Peyer's patch (tissue), 4 donors: ENCODE measurements around the gene GPATCH3. TPM values are rescaled to one million over a fixed set of nuclear protein-coding genes. Genes with fewer than 3 reads are reported as not detected.

Experiments
- DNase-seq, 3 donors: peaks; one replicate each; pipeline ENCODE4 v3.0.0-alpha.2; 2017 to 2019
- H3K27ac ChIP-seq, 4 donors: fragments of 200-600 bp; sonication (generic); one replicate each; pipeline ENCODE4 v1.5.1; 2016 to 2019
- H3K27me3 ChIP-seq, 2 donors: fragments of 200-600 bp; sonication (generic); one replicate each; pipeline ENCODE4 v1.5.1; 2019
- H3K36me3 ChIP-seq, 3 donors: fragments of 200-600 bp; sonication (generic); one replicate each; pipeline ENCODE4 v1.5.1; 2016 to 2019
- H3K4me1 ChIP-seq, 4 donors: fragments of 200-600 bp; sonication (generic); one replicate each; pipeline ENCODE4 v1.5.1; 2016 to 2019
- H3K4me3 ChIP-seq, 4 donors: fragments of 200-600 bp; sonication (generic); 1 replicate in 3 of 4; 2 replicates in 1 of 4; pipeline ENCODE4 v1.5.1; 2016 to 2019; ENCODE audit warnings: mild to moderate bottlenecking in 1 of 4
- H3K9me3 ChIP-seq, 4 donors: fragments of 200-600 bp; sonication (generic); one replicate each; pipeline ENCODE4 v1.5.1; 2016 to 2019; ENCODE audit warnings: mild to moderate bottlenecking in 1 of 4
- CTCF ChIP-seq, 6 experiments: fragments of 450-650 bp in 4 of 6; fragments of 200-600 bp in 2 of 6; sonication (generic) in 1 of 6; IDR thresholded peaks; one replicate each; pipeline ENCODE4 v1.5.1; 2017 to 2019; ENCODE audit warnings: antibody characterized with exemption in 6 of 6, mild to moderate bottlenecking in 3 of 6, moderate library complexity in 1 of 6
- POLR2A ChIP-seq, 2 donors: fragments of 450-650 bp; IDR thresholded peaks; one replicate each; pipeline ENCODE4 v1.5.1; 2017; ENCODE audit warnings: antibody characterized with exemption in 2 of 2, mild to moderate bottlenecking in 2 of 2, moderate library complexity in 2 of 2
- total RNA-seq, 4 donors: library from RNA; depleted of rRNA; stranded (reverse); fragments of >200 nt; gene quantifications; one replicate each; pipeline ENCODE4 v1.1.0, GENCODE V29; 2016

Gene GPATCH3
- total RNA-seq, 4 donors from 2014 or later: 8.4 to 28.5 (median 14.2) TPM

- H3K9me3 ChIP-seq: no peaks in the 10 kb centered on the region
- H3K4me3 ChIP-seq: peak overlapping the region in 2 of 4 donors; percentile 46 to 58
- H3K27ac ChIP-seq: peak overlapping the region in 3 of 4 donors; percentile 66 to 93 (median 82)
- H3K4me1 ChIP-seq: peaks cover 0 to 10% (median 0%) of the 10 kb centered on the region in 4 donors
- H3K36me3 ChIP-seq: no peaks in the 10 kb centered on the region
- no peak for DNase-seq
- no peaks in the 10 kb centered on the region for H3K27me3 ChIP-seq
- TF ChIP-seq POLR2A (IDR thresholded peaks at IDR 0.05) (no peak), CTCF (IDR thresholded peaks at IDR 0.05) (no peak)
Measured at GRCh38 chr1:26913389-26913753, 13.1 kb upstream of the GPATCH3 start.

GRCh38 chr1:26912147-26912490 lies 11.9 kb upstream of the GPATCH3 start:
- no peak for DNase-seq
- TF ChIP-seq POLR2A (IDR thresholded peaks at IDR 0.05) (no peak), CTCF (IDR thresholded peaks at IDR 0.05) (no peak)
- no peaks in the 10 kb centered on the region for H3K9me3 ChIP-seq
- H3K4me3 ChIP-seq: peak overlapping the region in 2 of 4 donors; percentile 46 to 58
- no peaks in the 10 kb centered on the region for H3K27me3 ChIP-seq
- peak overlapping the region in 1 of 4 donors; percentile 18 for H3K27ac ChIP-seq
- H3K36me3 ChIP-seq: no peaks in the 10 kb centered on the region
- H3K4me1 ChIP-seq: peaks cover 0 to 13% (median 0%) of the 10 kb centered on the region in 4 donors

GRCh38 chr1:26911399-26912146 lies 11.3 kb upstream of the GPATCH3 start:
- Histone ChIP-seq H3K4me1 (peaks cover 0 to 18% (median 0%) of the 10 kb centered on the region in 4 donors), H3K27me3 (no peaks in the 10 kb centered on the region), H3K27ac (peak overlapping the region in 1 of 4 donors; percentile 18), H3K9me3 (no peaks in the 10 kb centered on the region), H3K4me3 (peak overlapping the region in 2 of 4 donors; percentile 46 to 58), H3K36me3 (no peaks in the 10 kb centered on the region)
- TF ChIP-seq POLR2A (IDR thresholded peaks at IDR 0.05) (no peak), CTCF (IDR thresholded peaks at IDR 0.05) (no peak)
- no peak for DNase-seq

- no peaks in the 10 kb centered on the region for H3K27me3 ChIP-seq
- DNase-seq: no peak
- peaks cover 0 to 19% (median 0%) of the 10 kb centered on the region in 4 donors for H3K4me1 ChIP-seq
- H3K36me3 ChIP-seq: no peaks in the 10 kb centered on the region
- H3K9me3 ChIP-seq: no peaks in the 10 kb centered on the region
- H3K4me3 ChIP-seq: peak overlapping the region in 2 of 4 donors; percentile 2 to 46
- TF ChIP-seq POLR2A (IDR thresholded peaks at IDR 0.05): no peak
- H3K27ac ChIP-seq: peak overlapping the region in 1 of 4 donors; percentile 18
Measured at GRCh38 chr1:26910343-26911160, 10.3 kb upstream of the GPATCH3 start.

GRCh38 chr1:26909951-26910342 lies 9.7 kb upstream of the GPATCH3 start:
- Histone ChIP-seq H3K36me3 (no peaks in the 10 kb centered on the region), H3K4me3 (no peak overlapping the region), H3K27me3 (no peaks in the 10 kb centered on the region), H3K9me3 (no peaks in the 10 kb centered on the region), H3K4me1 (peaks cover 0 to 19% (median 0%) of the 10 kb centered on the region in 4 donors), H3K27ac (peak overlapping the region in 1 of 4 donors; percentile 18)
- TF ChIP-seq POLR2A (IDR thresholded peaks at IDR 0.05) (no peak), CTCF (IDR thresholded peaks at IDR 0.05) (no peak)
- no peak for DNase-seq
